ENCODE results near the gene NFAM1.

DNA sequence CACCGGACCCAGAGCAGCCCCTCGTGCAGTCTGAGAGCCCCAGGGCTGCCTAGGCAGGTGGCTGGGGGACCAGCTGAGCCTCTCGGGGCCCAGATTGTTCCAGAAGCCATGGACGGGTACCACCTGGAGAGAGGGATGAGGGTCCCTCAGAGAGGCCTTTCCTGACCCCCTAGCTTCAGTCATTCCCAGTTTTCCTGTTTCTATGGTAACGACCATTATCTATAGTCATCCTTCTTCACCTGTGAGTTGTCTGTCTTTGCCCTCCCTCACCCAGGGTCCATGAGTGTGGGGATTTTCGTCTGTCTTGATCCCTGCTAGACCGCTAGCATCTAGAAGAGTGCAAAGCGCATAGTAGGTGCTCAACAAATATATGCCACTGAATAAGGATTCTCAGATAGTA lies 85.5 kb downstream of the NFAM1 start:
- TF ChIP-seq, protein P1, sequence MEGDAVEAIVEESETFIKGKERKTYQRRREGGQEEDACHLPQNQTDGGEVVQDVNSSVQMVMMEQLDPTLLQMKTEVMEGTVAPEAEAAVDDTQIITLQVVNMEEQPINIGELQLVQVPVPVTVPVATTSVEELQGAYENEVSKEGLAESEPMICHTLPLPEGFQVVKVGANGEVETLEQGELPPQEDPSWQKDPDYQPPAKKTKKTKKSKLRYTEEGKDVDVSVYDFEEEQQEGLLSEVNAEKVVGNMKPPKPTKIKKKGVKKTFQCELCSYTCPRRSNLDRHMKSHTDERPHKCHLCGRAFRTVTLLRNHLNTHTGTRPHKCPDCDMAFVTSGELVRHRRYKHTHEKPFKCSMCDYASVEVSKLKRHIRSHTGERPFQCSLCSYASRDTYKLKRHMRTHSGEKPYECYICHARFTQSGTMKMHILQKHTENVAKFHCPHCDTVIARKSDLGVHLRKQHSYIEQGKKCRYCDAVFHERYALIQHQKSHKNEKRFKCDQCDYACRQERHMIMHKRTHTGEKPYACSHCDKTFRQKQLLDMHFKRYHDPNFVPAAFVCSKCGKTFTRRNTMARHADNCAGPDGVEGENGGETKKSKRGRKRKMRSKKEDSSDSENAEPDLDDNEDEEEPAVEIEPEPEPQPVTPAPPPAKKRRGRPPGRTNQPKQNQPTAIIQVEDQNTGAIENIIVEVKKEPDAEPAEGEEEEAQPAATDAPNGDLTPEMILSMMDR (IDR thresholded peaks at IDR 0.05): no peak
- no peak for TF ChIP-seq POLR2A (IDR thresholded peaks at IDR 0.05)
